ENCODE results near the gene STXBP2.
A peak's percentile ranks its signal among the peaks of the same experiment; 100 is the strongest.

DNA sequence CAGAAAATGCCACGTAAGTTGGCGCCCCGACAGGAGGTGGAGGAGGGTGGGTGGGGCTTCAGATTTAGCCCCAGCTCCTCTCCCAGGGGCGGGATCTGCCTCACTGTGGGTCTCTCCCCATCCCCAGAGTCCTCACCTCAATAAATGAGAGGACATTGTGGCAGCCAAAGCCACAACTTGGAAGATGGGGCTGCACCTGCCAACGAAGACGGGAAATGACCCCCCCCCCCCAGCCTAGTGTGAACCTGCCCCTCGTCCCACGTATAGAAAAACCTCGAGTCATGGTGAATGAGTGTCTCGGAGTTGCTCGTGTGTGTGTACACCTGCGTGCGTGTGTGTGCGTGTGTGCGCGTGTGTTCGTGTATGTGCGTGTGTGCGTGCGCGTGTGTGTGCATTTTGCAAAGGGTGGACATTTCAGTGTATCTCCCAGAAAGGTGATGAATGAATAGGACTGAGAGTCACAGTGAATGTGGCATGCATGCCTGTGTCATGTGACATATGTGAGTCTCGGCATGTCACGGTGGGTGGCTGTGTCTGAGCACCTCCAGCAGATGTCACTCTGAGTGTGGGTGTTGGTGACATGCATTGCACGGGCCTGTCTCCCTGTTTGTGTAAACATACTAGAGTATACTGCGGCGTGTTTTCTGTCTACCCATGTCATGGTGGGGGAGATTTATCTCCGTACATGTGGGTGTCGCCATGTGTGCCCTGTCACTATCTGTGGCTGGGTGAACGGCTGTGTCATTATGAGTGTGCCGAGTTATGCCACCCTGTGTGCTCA, 42.3 kb downstream of the STXBP2 start:
- TF ChIP-seq POLR2A (IDR thresholded peaks at IDR 0.05) = no peak
- TF ChIP-seq, protein P1, sequence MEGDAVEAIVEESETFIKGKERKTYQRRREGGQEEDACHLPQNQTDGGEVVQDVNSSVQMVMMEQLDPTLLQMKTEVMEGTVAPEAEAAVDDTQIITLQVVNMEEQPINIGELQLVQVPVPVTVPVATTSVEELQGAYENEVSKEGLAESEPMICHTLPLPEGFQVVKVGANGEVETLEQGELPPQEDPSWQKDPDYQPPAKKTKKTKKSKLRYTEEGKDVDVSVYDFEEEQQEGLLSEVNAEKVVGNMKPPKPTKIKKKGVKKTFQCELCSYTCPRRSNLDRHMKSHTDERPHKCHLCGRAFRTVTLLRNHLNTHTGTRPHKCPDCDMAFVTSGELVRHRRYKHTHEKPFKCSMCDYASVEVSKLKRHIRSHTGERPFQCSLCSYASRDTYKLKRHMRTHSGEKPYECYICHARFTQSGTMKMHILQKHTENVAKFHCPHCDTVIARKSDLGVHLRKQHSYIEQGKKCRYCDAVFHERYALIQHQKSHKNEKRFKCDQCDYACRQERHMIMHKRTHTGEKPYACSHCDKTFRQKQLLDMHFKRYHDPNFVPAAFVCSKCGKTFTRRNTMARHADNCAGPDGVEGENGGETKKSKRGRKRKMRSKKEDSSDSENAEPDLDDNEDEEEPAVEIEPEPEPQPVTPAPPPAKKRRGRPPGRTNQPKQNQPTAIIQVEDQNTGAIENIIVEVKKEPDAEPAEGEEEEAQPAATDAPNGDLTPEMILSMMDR (IDR thresholded peaks at IDR 0.05) = peak in 5 of 6 experiments; percentile 10 to 55 (median 40)
